GM21423 (cell line): Measurements from ENCODE around the gene STK39.

Source experiments
- ATAC-seq: cut with Tn5 transposase; IDR thresholded peaks from one replicate; pipeline ENCODE4 v1.9.1; 2021; ENCODE audit warnings: mild to moderate bottlenecking, moderate library complexity; ENCODE audit not compliant: unreplicated experiment

The STK39 gene

GRCh38 chr2:168210895-168211570 is 36.4 kb downstream of the STK39 start:
- peak; percentile 60 for ATAC-seq

GRCh38 chr2:168210216-168210894 is 37.0 kb downstream of the STK39 start:
- ATAC-seq, result no peak

- ATAC-seq, result no peak
Measured at GRCh38 chr2:168208652-168209051, 38.7 kb downstream of the STK39 start.

GRCh38 chr2:168207851-168208250 is 39.5 kb downstream of the STK39 start:
- no peak for ATAC-seq

GRCh38 chr2:168203762-168204693 is 43.4 kb downstream of the STK39 start:
- ATAC-seq, result no peak

GRCh38 chr2:168201584-168202116 is 45.7 kb downstream of the STK39 start:
- ATAC-seq, result no peak

GRCh38 chr2:168200930-168201583 is 46.3 kb downstream of the STK39 start:
- ATAC-seq, result no peak

- ATAC-seq, result no peak
Measured at GRCh38 chr2:168198476-168199207, 48.8 kb downstream of the STK39 start.

GRCh38 chr2:168196764-168197180 is 50.6 kb downstream of the STK39 start:
- ATAC-seq, result no peak

GRCh38 chr2:168194784-168195522 is 52.4 kb downstream of the STK39 start:
- peak; percentile 90 for ATAC-seq

GRCh38 chr2:168192839-168193616 is 54.4 kb downstream of the STK39 start:
- ATAC-seq, result no peak

- no peak for ATAC-seq
Measured at GRCh38 chr2:168191955-168192785, 55.2 kb downstream of the STK39 start.

- no peak for ATAC-seq
Measured at GRCh38 chr2:168190590-168191336, 56.6 kb downstream of the STK39 start.

- ATAC-seq, result no peak
Measured at GRCh38 chr2:168189835-168190569, 57.4 kb downstream of the STK39 start.

- no peak for ATAC-seq
Measured at GRCh38 chr2:168188002-168188401, 59.4 kb downstream of the STK39 start.

GRCh38 chr2:168186452-168186851 is 60.9 kb downstream of the STK39 start:
- ATAC-seq, result no peak
